ENCODE results near the gene BAZ1A. TPM values are rescaled to one million over a fixed set of nuclear protein-coding genes. Genes with fewer than 3 reads are reported as not detected.
A peak's percentile ranks its signal among the peaks of the same experiment; 100 is the strongest.

The BAZ1A gene
- total RNA-seq, 1 donor from 2014 or later, result 38.5 TPM

DNA sequence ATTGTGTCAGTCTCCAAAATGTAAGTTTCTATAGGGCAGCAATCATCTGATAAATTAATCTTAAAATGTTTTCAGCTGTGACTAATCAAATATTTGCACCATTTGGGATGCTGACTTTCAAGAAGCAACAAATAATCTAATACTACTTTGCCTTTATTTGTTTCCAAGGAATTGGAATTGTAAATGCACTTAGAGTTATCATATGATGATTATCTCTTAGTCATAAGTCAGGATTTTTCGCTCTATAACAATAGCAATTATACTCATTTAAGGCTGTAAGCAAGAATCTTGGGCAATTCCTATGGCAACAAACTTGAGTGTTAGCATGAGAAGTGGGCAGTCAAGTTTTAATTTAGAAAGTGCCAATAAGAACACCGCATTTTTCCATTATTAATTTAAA lies 13.0 kb upstream of the BAZ1A start:
- H3K4me1 ChIP-seq, result no peaks in the 10 kb centered on the region
- no peak overlapping the region for H3K4me3 ChIP-seq
- no peaks in the 10 kb centered on the region for H3K27me3 ChIP-seq
- intact Hi-C loops (cut with DNase I), result no loop called here
- no peak for DNase-seq (ENCODE audit: extremely low spot score in 2 of 2)
- TF ChIP-seq, protein P1, sequence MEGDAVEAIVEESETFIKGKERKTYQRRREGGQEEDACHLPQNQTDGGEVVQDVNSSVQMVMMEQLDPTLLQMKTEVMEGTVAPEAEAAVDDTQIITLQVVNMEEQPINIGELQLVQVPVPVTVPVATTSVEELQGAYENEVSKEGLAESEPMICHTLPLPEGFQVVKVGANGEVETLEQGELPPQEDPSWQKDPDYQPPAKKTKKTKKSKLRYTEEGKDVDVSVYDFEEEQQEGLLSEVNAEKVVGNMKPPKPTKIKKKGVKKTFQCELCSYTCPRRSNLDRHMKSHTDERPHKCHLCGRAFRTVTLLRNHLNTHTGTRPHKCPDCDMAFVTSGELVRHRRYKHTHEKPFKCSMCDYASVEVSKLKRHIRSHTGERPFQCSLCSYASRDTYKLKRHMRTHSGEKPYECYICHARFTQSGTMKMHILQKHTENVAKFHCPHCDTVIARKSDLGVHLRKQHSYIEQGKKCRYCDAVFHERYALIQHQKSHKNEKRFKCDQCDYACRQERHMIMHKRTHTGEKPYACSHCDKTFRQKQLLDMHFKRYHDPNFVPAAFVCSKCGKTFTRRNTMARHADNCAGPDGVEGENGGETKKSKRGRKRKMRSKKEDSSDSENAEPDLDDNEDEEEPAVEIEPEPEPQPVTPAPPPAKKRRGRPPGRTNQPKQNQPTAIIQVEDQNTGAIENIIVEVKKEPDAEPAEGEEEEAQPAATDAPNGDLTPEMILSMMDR (IDR thresholded peaks at IDR 0.05), result no peak
- no peak for TF ChIP-seq POLR2A (IDR thresholded peaks at IDR 0.05)
- TF ChIP-seq POLR2AphosphoS5 (IDR thresholded peaks at IDR 0.05; ENCODE audit: insufficient read depth in 1 of 2, low read depth in 1 of 2), result no peak
- no peaks in the 10 kb centered on the region for H3K9me3 ChIP-seq
- no peak overlapping the region for H3K27ac ChIP-seq
- H3K36me3 ChIP-seq, result no peaks in the 10 kb centered on the region

DNA sequence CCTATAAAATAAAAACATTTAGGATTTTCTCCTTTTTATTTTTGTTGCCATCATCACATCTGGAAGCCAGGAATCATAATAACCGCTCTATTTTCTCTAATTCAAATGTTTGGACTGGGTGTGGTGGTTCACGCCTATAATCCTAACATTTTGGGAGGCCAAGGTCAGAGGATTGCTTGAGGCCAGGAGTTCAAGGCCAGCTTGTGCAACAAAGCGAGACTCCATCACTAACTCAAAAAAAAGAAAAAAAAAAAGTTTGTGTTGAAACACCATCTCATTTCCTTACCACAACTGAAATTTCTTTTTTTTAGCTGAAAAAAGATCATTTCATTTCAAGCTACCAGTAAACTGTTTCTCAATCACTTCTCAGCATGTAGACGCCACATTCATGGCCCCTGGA lies 8.8 kb upstream of the BAZ1A start:
- Histone ChIP-seq H3K4me3 (no peak overlapping the region), H3K9me3 (no peaks in the 10 kb centered on the region), H3K4me1 (no peaks in the 10 kb centered on the region), H3K36me3 (no peaks in the 10 kb centered on the region), H3K27me3 (no peaks in the 10 kb centered on the region), H3K27ac (no peak overlapping the region)
- no peak for TF ChIP-seq POLR2A (IDR thresholded peaks at IDR 0.05)
- TF ChIP-seq, protein P1 (IDR thresholded peaks at IDR 0.05), result no peak
- TF ChIP-seq POLR2AphosphoS5 (IDR thresholded peaks at IDR 0.05; ENCODE audit: insufficient read depth in 1 of 2, low read depth in 1 of 2), result no peak
- intact Hi-C loops (cut with DNase I), result no loop called here
- no peak for DNase-seq (ENCODE audit: extremely low spot score in 2 of 2)

DNA sequence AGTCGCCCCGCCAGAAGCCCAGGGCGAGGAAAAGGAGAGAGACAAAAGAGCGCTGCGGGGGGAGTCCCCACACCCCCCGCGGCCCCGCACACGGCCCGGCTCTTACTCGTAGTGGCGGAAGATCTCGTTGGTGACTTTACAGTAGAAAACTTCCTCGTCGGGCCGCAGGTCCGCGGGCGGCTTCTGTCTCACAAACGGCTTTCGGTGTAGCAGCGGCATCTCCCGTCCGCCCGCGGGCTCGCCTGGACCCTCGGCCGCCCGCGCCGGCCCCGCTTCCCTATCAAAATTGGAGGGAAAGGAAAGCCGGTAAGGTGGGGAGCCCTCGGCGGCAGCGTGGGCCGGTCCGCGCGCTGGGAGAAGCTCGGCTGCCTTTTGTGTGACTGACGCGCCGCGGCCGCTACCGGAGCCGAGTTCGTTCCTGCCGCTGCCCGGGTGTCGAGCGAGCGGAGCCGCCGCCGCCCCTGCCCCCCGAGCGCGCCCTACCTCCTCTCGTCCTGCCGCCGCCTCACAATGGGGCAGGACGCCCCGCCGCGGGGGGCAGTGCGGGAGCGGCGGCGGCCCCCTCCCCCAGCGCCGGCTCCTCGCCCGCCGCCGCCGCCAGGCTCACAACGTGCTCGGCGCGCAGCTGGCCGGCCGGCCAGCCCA lies 652 bp downstream of the BAZ1A start:
- peak overlapping the region; percentile 100 for H3K27ac ChIP-seq
- no peaks in the 10 kb centered on the region for H3K9me3 ChIP-seq
- no peaks in the 10 kb centered on the region for H3K36me3 ChIP-seq
- H3K4me3 ChIP-seq, result peak overlapping the region; percentile 90 to 96
- no peaks in the 10 kb centered on the region for H3K27me3 ChIP-seq
- peaks cover 19% of the 10 kb centered on the region for H3K4me1 ChIP-seq
- no peak for DNase-seq (ENCODE audit: extremely low spot score in 2 of 2)
- TF ChIP-seq POLR2AphosphoS5 (IDR thresholded peaks at IDR 0.05; ENCODE audit: insufficient read depth in 1 of 2, low read depth in 1 of 2) (no peak), POLR2A (IDR thresholded peaks at IDR 0.05) (no peak)
- TF ChIP-seq, protein P1 (IDR thresholded peaks at IDR 0.05), result no peak
- intact Hi-C loops (cut with DNase I), result loop anchor here (2.0 to 5.0 kb wide), 2 partner anchors 108 to 173 kb away; partner anchors contain the start of genes FAM177A1 and SRP54

- peak in 1 of 2 donors; percentile 95 for DNase-seq (ENCODE audit: extremely low spot score in 2 of 2)
Measured at GRCh38 chr14:34873589-34874385, 1.4 kb downstream of the BAZ1A start.

More at GRCh38 chr14:34873589-34874385, 1.4 kb downstream of the BAZ1A start:
- Histone ChIP-seq H3K27me3 (no peaks in the 10 kb centered on the region), H3K36me3 (no peaks in the 10 kb centered on the region), H3K4me1 (peaks cover 19% of the 10 kb centered on the region), H3K4me3 (peak overlapping the region; percentile 90 to 96), H3K27ac (peak overlapping the region; percentile 100), H3K9me3 (no peaks in the 10 kb centered on the region)
- intact Hi-C loops (cut with DNase I), result loop anchor here (2.0 kb wide), 1 partner anchor 109 kb away; the partner anchor contains the start of gene SRP54
- TF ChIP-seq POLR2A (IDR thresholded peaks at IDR 0.05) (peak in 1 of 2 donors; percentile 48), POLR2AphosphoS5 (IDR thresholded peaks at IDR 0.05; ENCODE audit: insufficient read depth in 1 of 2, low read depth in 1 of 2) (peak; percentile 61 to 89)
- TF ChIP-seq, protein P1 (IDR thresholded peaks at IDR 0.05), result no peak

Data from vagina (tissue), 2 donors.